ENCODE results near the gene BATF3.

Gene BATF3

DNA sequence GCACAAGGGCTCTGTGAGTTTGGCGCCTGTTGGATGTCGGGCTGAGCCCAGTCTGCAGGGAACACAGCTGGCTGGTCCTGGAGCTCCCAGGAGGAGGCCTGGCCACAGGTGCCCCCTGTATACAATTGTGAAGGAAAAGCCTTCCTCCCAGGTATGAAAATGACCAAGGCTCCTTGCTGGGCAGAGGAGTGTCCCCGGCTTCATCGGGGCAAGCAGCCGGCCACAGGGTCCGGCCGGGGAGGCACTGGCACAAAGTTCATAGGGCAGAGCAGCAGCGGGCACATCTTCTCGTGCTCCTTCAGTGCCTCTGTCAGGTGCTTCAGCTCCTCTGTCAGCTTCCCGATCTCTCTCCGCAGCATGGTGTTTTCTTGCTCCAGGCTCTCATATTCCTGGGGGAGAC, 13.0 kb downstream of the BATF3 start:
- Histone ChIP-seq H3K27me3 (ENCODE audit: insufficient read depth, low read length, poor library complexity) (no peaks in the 10 kb centered on the region), H3K9ac (ENCODE audit: low read depth, low read length) (no peak overlapping the region), H3K36me3 (ENCODE audit: insufficient read depth, low read length) (no peaks in the 10 kb centered on the region), H4K20me1 (ENCODE audit: insufficient read depth, low read length) (no peaks in the 10 kb centered on the region), H3K9me3 (ENCODE audit: insufficient read depth, low read length, severe bottlenecking) (no peaks in the 10 kb centered on the region), H3K4me1 (ENCODE audit: insufficient read depth, low read length) (peaks cover 9% of the 10 kb centered on the region; the same call in 1 of the 2 replicates), H3K27ac (ENCODE audit: low read length) (no peak overlapping the region), H3K79me2 (ENCODE audit: insufficient read depth, low read length) (no peaks in the 10 kb centered on the region), H3K4me3 (ENCODE audit: low read depth in 1 of 2, low read length in 2 of 2) (no peak overlapping the region), H3K4me2 (ENCODE audit: insufficient read depth, low read length) (no peak overlapping the region), H2AFZ (ENCODE audit: low read depth, low read length) (no peak overlapping the region)
- ATAC-seq (ENCODE audit: insufficient read depth, low read depth) (no peak), DNase-seq (no peak)
- TF ChIP-seq, protein P1, sequence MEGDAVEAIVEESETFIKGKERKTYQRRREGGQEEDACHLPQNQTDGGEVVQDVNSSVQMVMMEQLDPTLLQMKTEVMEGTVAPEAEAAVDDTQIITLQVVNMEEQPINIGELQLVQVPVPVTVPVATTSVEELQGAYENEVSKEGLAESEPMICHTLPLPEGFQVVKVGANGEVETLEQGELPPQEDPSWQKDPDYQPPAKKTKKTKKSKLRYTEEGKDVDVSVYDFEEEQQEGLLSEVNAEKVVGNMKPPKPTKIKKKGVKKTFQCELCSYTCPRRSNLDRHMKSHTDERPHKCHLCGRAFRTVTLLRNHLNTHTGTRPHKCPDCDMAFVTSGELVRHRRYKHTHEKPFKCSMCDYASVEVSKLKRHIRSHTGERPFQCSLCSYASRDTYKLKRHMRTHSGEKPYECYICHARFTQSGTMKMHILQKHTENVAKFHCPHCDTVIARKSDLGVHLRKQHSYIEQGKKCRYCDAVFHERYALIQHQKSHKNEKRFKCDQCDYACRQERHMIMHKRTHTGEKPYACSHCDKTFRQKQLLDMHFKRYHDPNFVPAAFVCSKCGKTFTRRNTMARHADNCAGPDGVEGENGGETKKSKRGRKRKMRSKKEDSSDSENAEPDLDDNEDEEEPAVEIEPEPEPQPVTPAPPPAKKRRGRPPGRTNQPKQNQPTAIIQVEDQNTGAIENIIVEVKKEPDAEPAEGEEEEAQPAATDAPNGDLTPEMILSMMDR (IDR thresholded peaks at IDR 0.05; ENCODE audit: borderline replicate concordance, extremely low read depth, low read length, poor library complexity, severe bottlenecking) = no peak
- TF ChIP-seq EZH2 (IDR thresholded peaks at IDR 0.05; ENCODE audit: borderline replicate concordance, low read depth, low read length, severe bottlenecking) = no peak

DNA sequence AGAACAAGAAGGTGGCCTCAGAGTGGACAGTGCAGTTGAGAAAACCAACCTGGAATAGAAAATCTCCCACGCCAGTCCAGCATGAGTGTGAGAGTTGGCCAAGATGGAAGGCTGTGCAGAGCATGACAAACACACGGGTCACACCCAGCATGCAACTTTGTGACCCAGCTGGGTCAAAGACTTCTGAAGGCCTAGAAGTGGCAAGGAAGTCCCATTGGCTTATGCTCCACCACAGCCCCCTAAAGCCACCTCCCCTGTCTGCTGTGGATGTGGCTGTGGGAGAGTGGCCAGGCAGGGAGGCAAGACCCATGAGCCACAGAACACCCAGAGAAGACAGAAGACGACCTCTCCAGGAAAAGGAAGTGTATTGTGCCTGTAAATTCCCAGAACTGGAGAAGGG, 13.6 kb downstream of the BATF3 start:
- TF ChIP-seq, protein P1 (IDR thresholded peaks at IDR 0.05; ENCODE audit: borderline replicate concordance, extremely low read depth, low read length, poor library complexity, severe bottlenecking) = no peak
- TF ChIP-seq EZH2 (IDR thresholded peaks at IDR 0.05; ENCODE audit: borderline replicate concordance, low read depth, low read length, severe bottlenecking) = no peak
- H3K27ac ChIP-seq (ENCODE audit: low read length) = no peak overlapping the region
- no peak overlapping the region for H3K4me3 ChIP-seq (ENCODE audit: low read depth in 1 of 2, low read length in 2 of 2)
- no peaks in the 10 kb centered on the region for H3K9me3 ChIP-seq (ENCODE audit: insufficient read depth, low read length, severe bottlenecking)
- no peaks in the 10 kb centered on the region for H3K36me3 ChIP-seq (ENCODE audit: insufficient read depth, low read length)
- no peak overlapping the region for H2AFZ ChIP-seq (ENCODE audit: low read depth, low read length)
- H3K4me2 ChIP-seq (ENCODE audit: insufficient read depth, low read length) = no peak overlapping the region
- H3K27me3 ChIP-seq (ENCODE audit: insufficient read depth, low read length, poor library complexity) = no peaks in the 10 kb centered on the region
- H3K9ac ChIP-seq (ENCODE audit: low read depth, low read length) = no peak overlapping the region
- DNase-seq (no peak), ATAC-seq (ENCODE audit: insufficient read depth, low read depth) (no peak)
- H4K20me1 ChIP-seq (ENCODE audit: insufficient read depth, low read length) = no peaks in the 10 kb centered on the region
- peaks cover 9% of the 10 kb centered on the region; the same call in 1 of the 2 replicates for H3K4me1 ChIP-seq (ENCODE audit: insufficient read depth, low read length)
- no peaks in the 10 kb centered on the region for H3K79me2 ChIP-seq (ENCODE audit: insufficient read depth, low read length)

DNA sequence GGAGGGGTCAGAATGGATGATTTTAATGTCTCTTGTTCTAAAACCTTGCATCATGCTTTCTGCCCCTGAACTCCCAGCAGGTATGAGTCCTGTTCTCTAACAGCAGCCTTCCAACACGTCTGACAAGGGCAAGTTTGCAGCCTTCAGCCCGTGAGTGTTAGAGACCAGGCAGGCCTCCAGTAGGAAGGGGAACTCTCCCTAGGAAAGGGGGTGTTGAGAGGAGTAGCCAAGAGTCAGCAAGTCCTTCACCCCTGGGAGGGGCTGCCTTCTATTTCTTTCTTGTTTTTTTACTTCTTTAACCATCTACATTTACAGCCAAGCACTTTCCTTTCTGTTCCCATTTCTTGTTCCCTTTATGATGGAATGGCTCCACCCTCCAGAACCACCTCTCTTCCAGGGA, 14.2 kb downstream of the BATF3 start:
- Histone ChIP-seq H3K27me3 (ENCODE audit: insufficient read depth, low read length, poor library complexity) (no peaks in the 10 kb centered on the region), H3K9ac (ENCODE audit: low read depth, low read length) (no peak overlapping the region), H4K20me1 (ENCODE audit: insufficient read depth, low read length) (no peaks in the 10 kb centered on the region), H3K4me3 (ENCODE audit: low read depth in 1 of 2, low read length in 2 of 2) (no peak overlapping the region), H3K9me3 (ENCODE audit: insufficient read depth, low read length, severe bottlenecking) (no peaks in the 10 kb centered on the region), H3K4me1 (ENCODE audit: insufficient read depth, low read length) (peaks cover 9% of the 10 kb centered on the region; the same call in 1 of the 2 replicates), H3K4me2 (ENCODE audit: insufficient read depth, low read length) (no peak overlapping the region), H3K36me3 (ENCODE audit: insufficient read depth, low read length) (no peaks in the 10 kb centered on the region), H3K27ac (ENCODE audit: low read length) (no peak overlapping the region), H2AFZ (ENCODE audit: low read depth, low read length) (no peak overlapping the region), H3K79me2 (ENCODE audit: insufficient read depth, low read length) (no peaks in the 10 kb centered on the region)
- TF ChIP-seq, protein P1 (IDR thresholded peaks at IDR 0.05; ENCODE audit: borderline replicate concordance, extremely low read depth, low read length, poor library complexity, severe bottlenecking) = no peak
- TF ChIP-seq EZH2 (IDR thresholded peaks at IDR 0.05; ENCODE audit: borderline replicate concordance, low read depth, low read length, severe bottlenecking) = no peak
- ATAC-seq (ENCODE audit: insufficient read depth, low read depth) (no peak), DNase-seq (no peak)

All from DND-41 (cell line).